ENCODE data around the gene SRPK2. TPM values are rescaled to one million over a fixed set of nuclear protein-coding genes. Genes with fewer than 3 reads are reported as not detected.

SRPK2 gene
- total and polyA plus RNA-seq, 2 of the 13 experiments (the other 11 are each of a cell fraction or from before 2014, with no cell fraction given): 10.1 to 22.3 TPM

- no peak for TF ChIP-seq ZFP90 (CRISPR knock-in tag; IDR thresholded peaks at IDR 0.05; ENCODE audit: borderline replicate concordance)
- no peak for TF ChIP-seq TFDP2 (CRISPR knock-in tag; IDR thresholded peaks at IDR 0.05)
- TF ChIP-seq TSC22D2 (CRISPR knock-in tag; IDR thresholded peaks at IDR 0.05; ENCODE audit: borderline replicate concordance): no peak
- TF ChIP-seq PRMT3 (CRISPR knock-in tag; IDR thresholded peaks at IDR 0.05; ENCODE audit: borderline replicate concordance, low read depth): no peak
- no peak for TF ChIP-seq ZC3H4 (CRISPR knock-in tag; IDR thresholded peaks at IDR 0.05; ENCODE audit: borderline replicate concordance)
These were observed 269.8 kb downstream of the SRPK2 start (continued) for GRCh38 chr7:105118612-105119600.

GRCh38 chr7:105112440-105113418 is 276.0 kb downstream of the SRPK2 start:
- no peaks in the 10 kb centered on the region for H3K9me3 ChIP-seq (ENCODE audit: low read length)
- H3K4me1 ChIP-seq (ENCODE audit: insufficient read depth, low read length): no peaks in the 10 kb centered on the region
- in situ Hi-C loops (cut with HindIII; ENCODE audit: extremely low pct_ligation_motif_present, low pct_unique_long_range_greater_than_20kb): no loop called here
- BruUV-seq (replicated peaks): no TSS peak
- H3K27ac ChIP-seq (ENCODE audit: extremely low read length, insufficient read depth, low read length): no peak overlapping the region
- DNase-seq (ENCODE audit: low spot score): no peak
- ChIA-PET CTCF (ENCODE audit: low intra/inter-chr PET ratio, low total read pairs) (no interaction called here), POLR2A (no interaction called here)
- FAIRE-seq: no peak
- ATAC-seq: peak; percentile 44
- intact Hi-C loops (cut with micrococcal nuclease; ENCODE audit: unreplicated experiment): no loop called here
- H3K4me2 ChIP-seq (ENCODE audit: low read depth, low read length): no peak overlapping the region
- H2AFZ ChIP-seq (ENCODE audit: low read length): no peak overlapping the region
- peaks cover 11 to 57% of the 10 kb centered on the region in 2 experiments for H3K36me3 ChIP-seq (replicated peaks in 1 of 2; ENCODE audit: control insufficient read depth in 1 of 2, insufficient read depth in 2 of 2, low read length in 2 of 2)
- H3K79me2 ChIP-seq (ENCODE audit: insufficient read depth, low read length): no peaks in the 10 kb centered on the region
- H3K9ac ChIP-seq (ENCODE audit: insufficient read depth, low read depth, low read length): no peak overlapping the region
- no peaks in the 10 kb centered on the region for H3K27me3 ChIP-seq (ENCODE audit: control insufficient read depth in 1 of 2, insufficient read depth in 2 of 2, low read length in 2 of 2)
- no peaks in the 10 kb centered on the region for H4K20me1 ChIP-seq (ENCODE audit: insufficient read depth, low read length)
- WGBS (ENCODE audit: low lambda C conversion rate): 95% methylated on average over 11 of the region's 11 CpGs
- H3K4me3 ChIP-seq (replicated peaks in 1 of 3; ENCODE audit: insufficient read depth in 1 of 3, low read depth in 2 of 3, low read length in 3 of 3): no peak overlapping the region
- TF ChIP-seq CEBPB (IDR thresholded peaks at IDR 0.05; ENCODE audit: borderline replicate concordance, low read depth, low read length) (no peak), TSC22D2 (CRISPR knock-in tag; IDR thresholded peaks at IDR 0.05; ENCODE audit: borderline replicate concordance) (no peak), RBM22 (optimal IDR thresholded peaks at IDR 0.05; ENCODE audit: low read length) (peak; percentile 98), POLR2G (IDR thresholded peaks at IDR 0.05; ENCODE audit: low read depth, low read length) (0 out of 2 replicates have a peak, but pooled peaks have one; percentile 26), ZNF770 (CRISPR knock-in tag; IDR thresholded peaks at IDR 0.05) (no peak), SP2 (CRISPR knock-in tag; IDR thresholded peaks at IDR 0.05) (no peak), NCOA5 (CRISPR knock-in tag; IDR thresholded peaks at IDR 0.05) (no peak), JUN (CRISPR knock-in tag; IDR thresholded peaks at IDR 0.05) (no peak), ZC3H13 (CRISPR knock-in tag; IDR thresholded peaks at IDR 0.05) (peak; percentile 33; the same call in 1 of the 2 replicates), GZF1 (CRISPR knock-in tag; IDR thresholded peaks at IDR 0.05) (no peak), ZFAT (CRISPR knock-in tag; conservative IDR thresholded peaks at IDR 0.05) (no peak), ZNF703 (CRISPR knock-in tag; IDR thresholded peaks at IDR 0.05; ENCODE audit: borderline replicate concordance) (no peak), ZNF788 (CRISPR knock-in tag; IDR thresholded peaks at IDR 0.05; ENCODE audit: borderline replicate concordance) (no peak)

All from HepG2 (cell line).